Coronary artery (tissue), 2 donors: ENCODE measurements around the gene KAT8.
A peak's percentile ranks its signal among the peaks of the same experiment; 100 is the strongest.
"Not testable (repeated sequence)": the region's sequence is repeated elsewhere in the genome, so short reads cannot be mapped to it uniquely, and the experiment has no call there.

Experiments used
- DNase-seq: peaks from one replicate; pipeline ENCODE4 v3.0.0-alpha.2; 2017; ENCODE audit warnings: low spot score
- H3K27ac ChIP-seq, 2 donors: fragments of 200-600 bp; sonication (generic); one replicate each; pipeline ENCODE4 v1.5.1; 2016 to 2019
- H3K4me3 ChIP-seq: fragments of 200-600 bp; sonication (generic); 2 replicates; pipeline ENCODE4 v1.5.1; 2016; ENCODE audit warnings: mild to moderate bottlenecking, moderate library complexity
- CTCF ChIP-seq: fragments of 200-600 bp; sonication (generic); IDR thresholded peaks from one replicate; pipeline ENCODE4 v1.5.1; 2019; ENCODE audit warnings: antibody characterized with exemption

Gene KAT8

GRCh38 chr16:31138621-31139578 lies 21.4 kb downstream of the KAT8 start:
- Histone ChIP-seq H3K4me3 (peak overlapping the region; percentile 44), H3K27ac (peak overlapping the region in 1 of 2 donors; percentile 58)
- peak; percentile 81 for DNase-seq
- TF ChIP-seq CTCF = no peak

GRCh38 chr16:31141071-31141469 lies 23.6 kb downstream of the KAT8 start:
- peak overlapping the region; percentile 57 to 90 for H3K27ac ChIP-seq
- peak overlapping the region; percentile 80 for H3K4me3 ChIP-seq
- DNase-seq = not testable (repeated sequence)

- DNase-seq = no peak
- Histone ChIP-seq H3K27ac (peak overlapping the region; percentile 57 to 90), H3K4me3 (peak overlapping the region; percentile 80)
- no peak for TF ChIP-seq CTCF
These were observed 24.1 kb downstream of the KAT8 start for GRCh38 chr16:31141489-31142108.

GRCh38 chr16:31142109-31143010 lies 24.9 kb downstream of the KAT8 start:
- Histone ChIP-seq H3K27ac (peak overlapping the region; percentile 57 to 90), H3K4me3 (peak overlapping the region; percentile 80)
- peak; percentile 99 for TF ChIP-seq CTCF
- peak; percentile 100 for DNase-seq

GRCh38 chr16:31143011-31143693 lies 25.7 kb downstream of the KAT8 start:
- H3K4me3 ChIP-seq = peak overlapping the region; percentile 80
- no peak for DNase-seq
- H3K27ac ChIP-seq = peak overlapping the region in 1 of 2 donors; percentile 90
- no peak for TF ChIP-seq CTCF

- no peak for TF ChIP-seq CTCF
- no peak overlapping the region for H3K27ac ChIP-seq
- no peak overlapping the region for H3K4me3 ChIP-seq
- no peak for DNase-seq
These were observed 26.3 kb downstream of the KAT8 start for GRCh38 chr16:31143694-31144148.

GRCh38 chr16:31144418-31144817 lies 27.0 kb downstream of the KAT8 start:
- H3K4me3 ChIP-seq, DNase-seq: not testable (repeated sequence)

More at GRCh38 chr16:31144418-31144817, 27.0 kb downstream of the KAT8 start:
- not testable (repeated sequence) for H3K27ac ChIP-seq
